GM23248 (cell line): ENCODE results near the gene ZSWIM6.

ENCODE experiments used
- EZH2 ChIP-seq: fragments of 200-600 bp; sonication (generic); IDR thresholded peaks from 2 replicates; pipeline ENCODE4 v1.6.1; 2018; ENCODE audit warnings: antibody characterized with exemption, mild to moderate bottlenecking; ENCODE audit not compliant: insufficient read depth, poor library complexity, severe bottlenecking
- EZH2phosphoT487 ChIP-seq: fragments of 200-600 bp; sonication (generic); IDR thresholded peaks from 2 replicates; pipeline ENCODE4 v1.6.1; 2018; ENCODE audit warnings: antibody characterized with exemption, moderate library complexity, mild to moderate bottlenecking, low read depth; ENCODE audit not compliant: insufficient read depth

DNA sequence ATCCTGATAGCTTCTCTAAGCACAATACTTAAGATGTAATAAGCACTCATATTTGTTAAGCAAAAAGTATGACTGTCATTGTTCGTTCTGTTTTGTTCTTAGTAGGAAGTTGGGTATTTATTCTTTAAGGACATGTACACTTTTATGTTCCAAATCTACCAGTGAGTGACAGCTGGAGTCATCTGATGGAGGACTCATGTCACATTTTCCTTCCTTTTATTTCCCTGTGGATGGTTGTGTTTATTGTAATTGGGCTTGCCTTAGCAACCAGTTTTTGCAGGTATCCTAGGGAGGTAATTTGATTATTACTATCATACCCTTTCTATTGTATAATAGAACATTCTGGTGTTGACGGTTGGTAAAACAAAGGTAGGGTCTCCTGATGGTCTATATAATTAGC is 145.7 kb downstream of the ZSWIM6 start:
- no peak for TF ChIP-seq EZH2
- no peak for TF ChIP-seq EZH2phosphoT487
